ENCODE results near the gene ABTB1. TPM values are rescaled to one million over a fixed set of nuclear protein-coding genes. Genes with fewer than 3 reads are reported as not detected.

The ABTB1 gene
- total RNA-seq, 1 donor from 2014 or later: 12.8 TPM

- no peak for DNase-seq
These were observed 49.5 kb downstream of the ABTB1 start for GRCh38 chr3:127722091-127722784.

GRCh38 chr3:127723011-127723567, 50.3 kb downstream of the ABTB1 start:
- DNase-seq: no peak

DNA sequence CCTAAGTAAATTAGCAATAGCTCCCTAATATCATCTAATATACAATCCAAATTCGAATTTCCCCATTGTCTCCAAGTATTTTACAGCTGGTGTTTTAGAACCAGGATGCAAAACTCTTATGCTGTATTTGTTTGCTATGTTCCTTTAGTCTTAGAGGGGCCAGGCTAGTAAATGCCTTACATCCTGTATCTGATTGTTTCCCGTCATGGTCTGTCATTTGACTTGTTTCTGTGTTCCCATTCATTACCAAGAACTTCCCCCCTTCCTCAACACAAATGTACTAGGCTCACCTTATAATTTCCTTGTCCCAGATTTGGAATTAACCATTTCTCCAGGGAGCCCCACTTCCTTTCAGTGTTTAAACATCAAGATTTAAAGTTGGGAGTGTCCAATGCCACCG, 54.1 kb downstream of the ABTB1 start:
- DNase-seq: peak; percentile 53

DNA sequence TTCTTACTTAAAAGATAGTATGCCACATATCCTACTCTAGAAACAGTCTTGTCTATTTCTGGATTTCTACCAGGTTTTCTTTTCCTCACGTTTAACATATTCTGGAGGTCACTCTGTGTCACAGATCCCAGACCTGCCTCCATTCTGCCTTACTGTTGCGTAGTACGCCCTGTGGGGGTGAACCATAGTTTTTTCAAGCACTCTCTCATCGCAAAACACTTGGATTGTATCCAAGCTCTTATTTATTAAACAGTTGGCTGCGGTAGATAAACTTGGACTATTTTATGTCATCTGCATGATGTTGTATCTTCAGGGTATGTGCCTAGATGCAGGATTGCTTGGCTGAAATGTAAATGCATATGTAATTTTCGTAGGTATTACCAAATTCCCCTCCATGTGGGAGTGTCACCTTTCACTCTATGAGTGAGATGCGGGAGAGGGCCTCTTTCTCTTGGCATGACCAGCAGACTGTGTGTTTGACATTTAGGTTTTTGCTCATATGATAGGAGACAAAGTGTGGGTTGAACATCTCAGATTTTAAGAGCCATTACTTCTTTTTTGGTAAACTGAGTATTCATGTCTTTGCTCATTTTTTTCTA, 55.8 kb downstream of the ABTB1 start:
- no peak for DNase-seq

GRCh38 chr3:127729556-127730056, 56.9 kb downstream of the ABTB1 start:
- no peak for DNase-seq

- DNase-seq: no peak
These were observed 57.4 kb downstream of the ABTB1 start for GRCh38 chr3:127730171-127730570.

Other genes with a start within 250 kb of the ABTB1 start
- 34.8 and 48.3 TPM in 2 replicates for gene TPRA1, start 82.2 kb upstream of the ABTB1 start, total RNA-seq
- 51.4 and 110 TPM in 2 replicates for gene MCM2, start 74.5 kb upstream of the ABTB1 start, total RNA-seq
- gene PODXL2, start 43.8 kb upstream of the ABTB1 start, total RNA-seq: 2.9 and 4.0 TPM in 2 replicates
- 35.7 and 73.0 TPM in 2 replicates for gene MGLL, start 149.6 kb downstream of the ABTB1 start, total RNA-seq
- gene KBTBD12, start 242.3 kb downstream of the ABTB1 start, total RNA-seq: under 0.01 TPM in 1 of 2 replicates, not detected in the other

Measured in dermis blood vessel endothelial cell (primary cell).